ENCODE results near the gene KIAA1217.

DNA sequence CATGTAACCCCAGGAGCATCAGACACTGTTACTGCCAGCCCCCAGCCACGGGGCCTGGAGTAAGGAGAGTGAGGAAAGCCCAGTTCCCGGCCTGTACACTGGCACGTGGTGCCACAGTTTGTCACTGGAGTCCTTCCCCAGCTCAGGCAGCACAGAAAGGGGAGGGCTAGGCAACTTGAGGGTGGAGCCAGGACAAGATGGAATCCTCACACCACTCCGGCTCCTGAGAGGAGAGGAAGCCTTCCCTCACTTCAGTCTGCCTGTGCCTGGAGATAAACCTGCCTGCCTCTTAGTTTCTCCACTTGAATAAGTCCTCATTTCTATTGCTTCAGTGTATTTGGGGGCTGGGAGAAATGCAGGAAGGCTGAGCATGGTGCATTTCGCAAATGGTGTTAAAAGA is 176.0 kb downstream of the KIAA1217 start:
- no peak for TF ChIP-seq RAD21 (IDR thresholded peaks at IDR 0.05; ENCODE audit: low read length)
- no peak for TF ChIP-seq NFIC (IDR thresholded peaks at IDR 0.05; ENCODE audit: borderline replicate concordance)
- no peak for TF ChIP-seq POLR2AphosphoS5 (IDR thresholded peaks at IDR 0.05; ENCODE audit: low read depth, low read length)
